Amniotic stem cell (primary cell): ENCODE results near the gene CEBPA.
"Not testable (repeated sequence)": the region's sequence is repeated elsewhere in the genome, so short reads cannot be mapped to it uniquely, and the experiment has no call there.

Experiments used
- DNase-seq: peaks from one replicate; lab custom pipeline; 2025; lab: John Stamatoyannopoulos, UW

Gene CEBPA

GRCh38 chr19:33324628-33325027, 22.3 kb upstream of the CEBPA start:
- no peak for DNase-seq

GRCh38 chr19:33323093-33323820, 20.9 kb upstream of the CEBPA start:
- DNase-seq = no peak

GRCh38 chr19:33320636-33321035, 18.3 kb upstream of the CEBPA start:
- DNase-seq = no peak

GRCh38 chr19:33317991-33318390, 15.7 kb upstream of the CEBPA start:
- not testable (repeated sequence) for DNase-seq

- no peak for DNase-seq
Measured at GRCh38 chr19:33317517-33317916, 15.2 kb upstream of the CEBPA start.

GRCh38 chr19:33316541-33317264, 14.4 kb upstream of the CEBPA start:
- DNase-seq = no peak

- DNase-seq = not testable (repeated sequence)
Measured at GRCh38 chr19:33312808-33313207, 10.5 kb upstream of the CEBPA start.

- DNase-seq = no peak
Measured at GRCh38 chr19:33312065-33312464, 9.7 kb upstream of the CEBPA start.

- DNase-seq = no peak
Measured at GRCh38 chr19:33311326-33311682, 9.0 kb upstream of the CEBPA start.

GRCh38 chr19:33310606-33311325, 8.4 kb upstream of the CEBPA start:
- no peak for DNase-seq

- DNase-seq = no peak
Measured at GRCh38 chr19:33309826-33310225, 7.5 kb upstream of the CEBPA start.

- no peak for DNase-seq
Measured at GRCh38 chr19:33306853-33307792, 4.8 kb upstream of the CEBPA start.

GRCh38 chr19:33306191-33306590, 3.9 kb upstream of the CEBPA start:
- no peak for DNase-seq

GRCh38 chr19:33304760-33305647, 2.7 kb upstream of the CEBPA start:
- DNase-seq = no peak

- no peak for DNase-seq
Measured at GRCh38 chr19:33304371-33304759, 2.0 kb upstream of the CEBPA start.

GRCh38 chr19:33303791-33304345, 1.5 kb upstream of the CEBPA start:
- DNase-seq = no peak

GRCh38 chr19:33302974-33303790, 848 bp upstream of the CEBPA start:
- no peak for DNase-seq

- DNase-seq = no peak
Measured at GRCh38 chr19:33301900-33302174, 497 bp downstream of the CEBPA start.

- no peak for DNase-seq
Measured at GRCh38 chr19:33301144-33301899, 1.0 kb downstream of the CEBPA start.

GRCh38 chr19:33300894-33301143, 1.5 kb downstream of the CEBPA start:
- no peak for DNase-seq
